ENCODE measurements around the gene NTF4. TPM values are rescaled to one million over a fixed set of nuclear protein-coding genes. Genes with fewer than 3 reads are reported as not detected.
A peak's percentile ranks its signal among the peaks of the same experiment; 100 is the strongest.

NTF4 gene
- polyA plus RNA-seq, 1 of the 3 experiments (the other 2 are of a cell fraction) = 0.66 TPM

GRCh38 chr19:49064029-49064629 lies 489 bp downstream of the NTF4 start:
- H4K20me1 ChIP-seq (ENCODE audit: insufficient read depth) = no peaks in the 10 kb centered on the region
- no peaks in the 10 kb centered on the region for H3K36me3 ChIP-seq (replicated peaks in 1 of 2; ENCODE audit: control insufficient read depth in 1 of 2, insufficient read depth in 2 of 2, low read length in 1 of 2)
- H3K27ac ChIP-seq (ENCODE audit: low read depth in 2 of 2, low read length in 1 of 2) = no peak overlapping the region
- H3F3A ChIP-seq (replicated peaks; ENCODE audit: insufficient read depth) = peaks cover 7% of the 10 kb centered on the region
- H3K4me1 ChIP-seq (ENCODE audit: control insufficient read depth in 1 of 2, insufficient read depth in 2 of 2, low read depth in 1 of 2, low read length in 1 of 2) = peaks cover 0 to 8% of the 10 kb centered on the region in 2 experiments; a peak in 2 of 4 replicates
- peaks cover 38% of the 10 kb centered on the region; the same call in 1 of the 2 replicates for H3K79me2 ChIP-seq (ENCODE audit: insufficient read depth)
- no peaks in the 10 kb centered on the region for H3K9me2 ChIP-seq
- POLR2A ChIA-PET = no interaction called here
- H3K9me3 ChIP-seq = no peaks in the 10 kb centered on the region
- H3K4me2 ChIP-seq = peak overlapping the region; percentile 70; the same call in 1 of the 2 replicates
- CTCF ChIA-PET = interaction anchor here (0.6 to 1.6 kb wide), 2 partner anchors 10 to 146 kb away, joined by 3 to 6 read pairs; no protein-coding TSS in a partner anchor
- DNase-seq = peak; percentile 24
- peak overlapping the region; percentile 16 to 30; a peak in 3 of 4 replicates for H3K4me3 ChIP-seq (ENCODE audit: low read depth in 2 of 2, low read length in 1 of 2)
- H2AFZ ChIP-seq (ENCODE audit: low read depth) = no peak overlapping the region
- TF ChIP-seq GATA2 (CRISPR knock-in tag; IDR thresholded peaks at IDR 0.05) (no peak), CTCF (IDR thresholded peaks at IDR 0.05) (no peak)
- 52% methylated on average over 8 of the region's 10 CpGs for WGBS (ENCODE audit: low lambda C conversion rate)
- no peak overlapping the region; the same call in 1 of the 2 replicates for H3K9ac ChIP-seq
- H3K27me3 ChIP-seq (ENCODE audit: insufficient read depth) = no peaks in the 10 kb centered on the region

- 64% methylated on average over 22 of the region's 25 CpGs for WGBS (ENCODE audit: low lambda C conversion rate)
- Histone ChIP-seq H3K79me2 (ENCODE audit: insufficient read depth) (peaks cover 64% of the 10 kb centered on the region), H3K36me3 (replicated peaks in 1 of 2; ENCODE audit: control insufficient read depth in 1 of 2, insufficient read depth in 2 of 2, low read length in 1 of 2) (no peaks in the 10 kb centered on the region), H3K9ac (no peak overlapping the region), H2AFZ (ENCODE audit: low read depth) (no peak overlapping the region), H3K9me2 (no peaks in the 10 kb centered on the region), H3K27ac (ENCODE audit: low read depth in 2 of 2, low read length in 1 of 2) (no peak overlapping the region), H3K4me1 (ENCODE audit: control insufficient read depth in 1 of 2, insufficient read depth in 2 of 2, low read depth in 1 of 2, low read length in 1 of 2) (peaks cover 0 to 22% of the 10 kb centered on the region in 2 experiments; a peak in 2 of 4 replicates), H3K9me3 (no peaks in the 10 kb centered on the region), H3K4me2 (no peak overlapping the region), H3F3A (replicated peaks; ENCODE audit: insufficient read depth) (peaks cover 12% of the 10 kb centered on the region), H4K20me1 (ENCODE audit: insufficient read depth) (no peaks in the 10 kb centered on the region), H3K4me3 (ENCODE audit: low read depth in 2 of 2, low read length in 1 of 2) (no peak overlapping the region), H3K27me3 (ENCODE audit: insufficient read depth) (no peaks in the 10 kb centered on the region)
- peak; percentile 31 for DNase-seq
- ChIA-PET CTCF (interaction anchor here (3.0 kb wide), 1 partner anchor 68 kb away, joined by 10 read pairs; the partner anchor contains the start of genes GYS1 and RUVBL2), POLR2A (no interaction called here)
- TF ChIP-seq POLR2AphosphoS5 (IDR thresholded peaks at IDR 0.05; ENCODE audit: low read depth, low read length) (no peak), RAD21 (IDR thresholded peaks at IDR 0.05; ENCODE audit: low read length) (no peak), ZBTB33 (IDR thresholded peaks at IDR 0.05; ENCODE audit: borderline replicate concordance, low read depth) (no peak), IRF3 (IDR thresholded peaks at IDR 0.05; ENCODE audit: low read depth, low read length) (no peak), EZH2phosphoT487 (IDR thresholded peaks at IDR 0.05; ENCODE audit: borderline replicate concordance, low read depth) (no peak), FOXM1 (IDR thresholded peaks at IDR 0.05; ENCODE audit: low read depth) (no peak), GATA2 (CRISPR knock-in tag; IDR thresholded peaks at IDR 0.05) (no peak), REST (IDR thresholded peaks at IDR 0.05; ENCODE audit: low read depth, low read length) (no peak), SIN3A (IDR thresholded peaks at IDR 0.05; ENCODE audit: borderline replicate concordance, low read depth, low read length) (no peak), NRF1 (IDR thresholded peaks at IDR 0.05; ENCODE audit: low read depth, low read length) (no peak), ELF1 (IDR thresholded peaks at IDR 0.05) (no peak), FOSL2 (IDR thresholded peaks at IDR 0.05; ENCODE audit: borderline replicate concordance, low read depth) (no peak), TCF12 (IDR thresholded peaks at IDR 0.05) (no peak), JUND (IDR thresholded peaks at IDR 0.05) (no peak), GABPA (IDR thresholded peaks at IDR 0.05; ENCODE audit: low read depth) (no peak), NFIC (IDR thresholded peaks at IDR 0.05; ENCODE audit: borderline replicate concordance) (no peak), EP300 (IDR thresholded peaks at IDR 0.05; ENCODE audit: borderline replicate concordance in 1 of 2, low read depth in 1 of 2, low read length in 1 of 2) (no peak)
Measured at GRCh38 chr19:49061445-49061844, 3.2 kb downstream of the NTF4 start.

All from SK-N-SH (cell line).